Effector memory CD4-positive, alpha-beta T cell (primary cell): ENCODE data around the gene NCF2.

Experiments
- DNase-seq, 3 donors: peaks; one replicate each; pipeline ENCODE4 v3.0.0-alpha.2; 2020
- H3K27ac ChIP-seq: 2 replicates; pipeline ENCODE4 v1.7.0; 2013; ENCODE audit warnings: mild to moderate bottlenecking, low read length, moderate library complexity; ENCODE audit not compliant: insufficient read depth, poor library complexity, severe bottlenecking
- H3K27me3 ChIP-seq: replicated peaks from 2 replicates; pipeline ENCODE4 v1.7.0; 2013; ENCODE audit warnings: mild to moderate bottlenecking, low read length; ENCODE audit not compliant: insufficient read depth, control insufficient read depth, poor library complexity, severe bottlenecking
- H3K36me3 ChIP-seq: 2 replicates; pipeline ENCODE4 v1.7.0; 2013; ENCODE audit warnings: mild to moderate bottlenecking, low read length, moderate library complexity; ENCODE audit not compliant: control insufficient read depth, insufficient read depth
- H3K4me1 ChIP-seq: 2 replicates; pipeline ENCODE4 v1.7.0; 2013; ENCODE audit warnings: low read length, mild to moderate bottlenecking; ENCODE audit not compliant: control insufficient read depth, insufficient read depth, poor library complexity, severe bottlenecking
- H3K4me3 ChIP-seq: 2 replicates; pipeline ENCODE4 v1.7.0; 2013; ENCODE audit warnings: low read length, low read depth, mild to moderate bottlenecking; ENCODE audit not compliant: insufficient read depth, poor library complexity, severe bottlenecking
- H3K9me3 ChIP-seq: 2 replicates; pipeline ENCODE4 v1.7.0; 2013; ENCODE audit warnings: mild to moderate bottlenecking, low read length, moderate library complexity; ENCODE audit not compliant: control insufficient read depth

The NCF2 gene

GRCh38 chr1:183600634-183601033 lies 10.4 kb upstream of the NCF2 start:
- Histone ChIP-seq H3K27ac (no peak overlapping the region), H3K36me3 (no peaks in the 10 kb centered on the region), H3K4me3 (no peak overlapping the region), H3K4me1 (no peaks in the 10 kb centered on the region), H3K27me3 (no peaks in the 10 kb centered on the region), H3K9me3 (no peaks in the 10 kb centered on the region)
- no peak for DNase-seq

- DNase-seq, result no peak
- Histone ChIP-seq H3K4me1 (no peaks in the 10 kb centered on the region), H3K27ac (no peak overlapping the region)
Observed at GRCh38 chr1:183600136-183600535, 9.9 kb upstream of the NCF2 start.

GRCh38 chr1:183598386-183598785 lies 8.1 kb upstream of the NCF2 start:
- no peak overlapping the region for H3K4me3 ChIP-seq
- no peaks in the 10 kb centered on the region for H3K36me3 ChIP-seq
- no peak for DNase-seq
- H3K27ac ChIP-seq, result no peak overlapping the region
- no peaks in the 10 kb centered on the region for H3K4me1 ChIP-seq
- no peaks in the 10 kb centered on the region for H3K27me3 ChIP-seq
- no peaks in the 10 kb centered on the region for H3K9me3 ChIP-seq

More at GRCh38 chr1:183600136-183600535, 9.9 kb upstream of the NCF2 start:
- no peaks in the 10 kb centered on the region for H3K36me3 ChIP-seq
- no peaks in the 10 kb centered on the region for H3K27me3 ChIP-seq
- H3K4me3 ChIP-seq, result no peak overlapping the region
- no peaks in the 10 kb centered on the region for H3K9me3 ChIP-seq

- Histone ChIP-seq H3K4me1 (no peaks in the 10 kb centered on the region), H3K27me3 (no peaks in the 10 kb centered on the region), H3K36me3 (no peaks in the 10 kb centered on the region), H3K4me3 (no peak overlapping the region), H3K27ac (no peak overlapping the region), H3K9me3 (no peaks in the 10 kb centered on the region)
- DNase-seq, result no peak
Observed at GRCh38 chr1:183597656-183598347, 7.5 kb upstream of the NCF2 start.

GRCh38 chr1:183596500-183596899 lies 6.2 kb upstream of the NCF2 start:
- no peak overlapping the region for H3K4me3 ChIP-seq
- no peak overlapping the region for H3K27ac ChIP-seq
- H3K36me3 ChIP-seq, result no peaks in the 10 kb centered on the region
- no peak for DNase-seq
- no peaks in the 10 kb centered on the region for H3K4me1 ChIP-seq
- H3K27me3 ChIP-seq, result no peaks in the 10 kb centered on the region
- no peaks in the 10 kb centered on the region for H3K9me3 ChIP-seq

GRCh38 chr1:183595537-183595936 lies 5.3 kb upstream of the NCF2 start:
- no peak overlapping the region for H3K27ac ChIP-seq
- H3K36me3 ChIP-seq, result no peaks in the 10 kb centered on the region
- DNase-seq, result no peak
- no peaks in the 10 kb centered on the region for H3K27me3 ChIP-seq
- H3K4me1 ChIP-seq, result no peaks in the 10 kb centered on the region
- H3K9me3 ChIP-seq, result no peaks in the 10 kb centered on the region
- H3K4me3 ChIP-seq, result no peak overlapping the region

- no peak for DNase-seq
- peaks cover 14% of the 10 kb centered on the region for H3K4me1 ChIP-seq
- no peaks in the 10 kb centered on the region for H3K36me3 ChIP-seq
- H3K27me3 ChIP-seq, result no peaks in the 10 kb centered on the region
- no peak overlapping the region for H3K27ac ChIP-seq
- H3K4me3 ChIP-seq, result no peak overlapping the region
- no peaks in the 10 kb centered on the region for H3K9me3 ChIP-seq
Observed at GRCh38 chr1:183593356-183593755, 3.1 kb upstream of the NCF2 start.

GRCh38 chr1:183592733-183593132 lies 2.5 kb upstream of the NCF2 start:
- no peak for DNase-seq
- peaks cover 14% of the 10 kb centered on the region for H3K4me1 ChIP-seq
- no peaks in the 10 kb centered on the region for H3K27me3 ChIP-seq
- H3K27ac ChIP-seq, result no peak overlapping the region
- H3K4me3 ChIP-seq, result no peak overlapping the region
- no peaks in the 10 kb centered on the region for H3K9me3 ChIP-seq
- no peaks in the 10 kb centered on the region for H3K36me3 ChIP-seq

- Histone ChIP-seq H3K27me3 (no peaks in the 10 kb centered on the region), H3K36me3 (no peaks in the 10 kb centered on the region), H3K4me3 (no peak overlapping the region), H3K27ac (peak overlapping the region; percentile 5), H3K4me1 (peaks cover 14% of the 10 kb centered on the region), H3K9me3 (no peaks in the 10 kb centered on the region)
- no peak for DNase-seq
Observed at GRCh38 chr1:183589874-183590243, 400 bp downstream of the NCF2 start.

- no peak overlapping the region for H3K4me3 ChIP-seq
Observed at GRCh38 chr1:183589384-183589783, 875 bp downstream of the NCF2 start.

More at GRCh38 chr1:183589384-183589783, 875 bp downstream of the NCF2 start:
- Histone ChIP-seq H3K36me3 (no peaks in the 10 kb centered on the region), H3K4me1 (peaks cover 14% of the 10 kb centered on the region), H3K27me3 (no peaks in the 10 kb centered on the region), H3K9me3 (no peaks in the 10 kb centered on the region), H3K27ac (no peak overlapping the region)
- no peak for DNase-seq
